ENCODE data around the gene WRNIP1.

DNA sequence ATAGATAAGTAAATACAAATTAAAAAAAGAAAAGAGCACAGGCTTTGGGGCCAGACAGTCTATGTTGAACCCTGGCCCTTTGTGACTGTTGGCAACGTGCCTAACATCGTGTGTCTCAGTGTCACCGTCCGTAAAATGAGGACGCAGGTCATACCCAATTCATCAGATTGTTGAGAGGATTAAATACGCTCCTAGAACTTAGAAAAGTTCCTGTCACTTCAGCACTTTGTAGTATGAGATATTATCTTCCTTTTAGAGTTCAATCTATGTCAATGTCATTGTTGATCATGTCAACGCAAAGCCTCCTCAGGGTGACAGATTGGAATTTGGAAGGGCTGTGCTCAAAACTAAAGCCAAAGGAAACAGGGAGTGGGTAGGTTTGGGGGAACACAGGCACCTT, 54.8 kb downstream of the WRNIP1 start:
- TF ChIP-seq, protein P1, sequence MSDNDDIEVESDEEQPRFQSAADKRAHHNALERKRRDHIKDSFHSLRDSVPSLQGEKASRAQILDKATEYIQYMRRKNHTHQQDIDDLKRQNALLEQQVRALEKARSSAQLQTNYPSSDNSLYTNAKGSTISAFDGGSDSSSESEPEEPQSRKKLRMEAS (CRISPR knock-in tag; IDR thresholded peaks at IDR 0.05), result no peak
- no peak for TF ChIP-seq TAF15 (IDR thresholded peaks at IDR 0.05; ENCODE audit: low read depth, low read length)
